ENCODE data around the gene REG4.

Gene REG4

GRCh38 chr1:119822406-119822805 lies 11.1 kb upstream of the REG4 start:
- ChIA-PET CTCF (interaction anchor here (1.3 kb wide), 1 partner anchor 13 kb away, joined by 3 read pairs; no protein-coding TSS in a partner anchor), POLR2A (no interaction called here)
- no peak for TF ChIP-seq SUZ12 (IDR thresholded peaks at IDR 0.05)
- TF ChIP-seq ARNT (IDR thresholded peaks at IDR 0.05): no peak
- TF ChIP-seq FOXM1 (IDR thresholded peaks at IDR 0.05; ENCODE audit: borderline replicate concordance): no peak
- no peak for TF ChIP-seq SP1 (IDR thresholded peaks at IDR 0.05)
- no peak for TF ChIP-seq ZNF384 (IDR thresholded peaks at IDR 0.05)
- no peak for TF ChIP-seq NFRKB (IDR thresholded peaks at IDR 0.05)
- TF ChIP-seq FOXA1 (IDR thresholded peaks at IDR 0.05): no peak
- no peak for TF ChIP-seq ELF4 (IDR thresholded peaks at IDR 0.05)
- no peak for TF ChIP-seq CTBP1 (IDR thresholded peaks at IDR 0.05; ENCODE audit: borderline replicate concordance)
- TF ChIP-seq LEF1 (IDR thresholded peaks at IDR 0.05; ENCODE audit: borderline replicate concordance): no peak
- TF ChIP-seq L3MBTL2 (conservative IDR thresholded peaks at IDR 0.05): no peak
- no peak for TF ChIP-seq BHLHE40 (IDR thresholded peaks at IDR 0.05; ENCODE audit: borderline replicate concordance)
- TF ChIP-seq, protein P1, sequence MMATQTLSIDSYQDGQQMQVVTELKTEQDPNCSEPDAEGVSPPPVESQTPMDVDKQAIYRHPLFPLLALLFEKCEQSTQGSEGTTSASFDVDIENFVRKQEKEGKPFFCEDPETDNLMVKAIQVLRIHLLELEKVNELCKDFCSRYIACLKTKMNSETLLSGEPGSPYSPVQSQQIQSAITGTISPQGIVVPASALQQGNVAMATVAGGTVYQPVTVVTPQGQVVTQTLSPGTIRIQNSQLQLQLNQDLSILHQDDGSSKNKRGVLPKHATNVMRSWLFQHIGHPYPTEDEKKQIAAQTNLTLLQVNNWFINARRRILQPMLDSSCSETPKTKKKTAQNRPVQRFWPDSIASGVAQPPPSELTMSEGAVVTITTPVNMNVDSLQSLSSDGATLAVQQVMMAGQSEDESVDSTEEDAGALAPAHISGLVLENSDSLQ (IDR thresholded peaks at IDR 0.05): no peak
- no peak for TF ChIP-seq TARDBP (IDR thresholded peaks at IDR 0.05)
- no peak for TF ChIP-seq HDGF (IDR thresholded peaks at IDR 0.05; ENCODE audit: borderline replicate concordance)
- no peak for TF ChIP-seq FOXK2 (IDR thresholded peaks at IDR 0.05)
- no peak for DNase-seq (ENCODE audit: extremely low spot score)

DNA sequence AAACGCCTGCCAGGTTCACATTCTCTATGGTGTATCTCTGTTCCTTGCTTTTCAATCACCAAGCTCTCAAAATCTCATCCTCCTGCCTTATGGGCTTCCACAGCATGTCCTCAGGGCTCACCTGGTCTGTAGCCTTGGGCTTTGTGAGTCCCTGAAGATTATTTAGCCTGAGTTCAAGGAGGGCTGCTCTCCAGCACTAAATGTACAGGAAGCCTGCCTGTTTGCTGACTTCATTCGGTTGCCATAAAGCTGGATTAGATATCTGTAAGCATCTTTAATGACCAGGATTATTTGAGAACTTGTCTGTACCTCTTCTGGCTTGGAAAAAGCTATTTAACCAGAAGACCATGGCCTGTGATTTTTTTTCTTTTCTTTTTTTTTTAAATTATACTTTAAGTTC lies 6.9 kb upstream of the REG4 start:
- ChIA-PET CTCF (interaction anchor here (1.0 to 2.2 kb wide), 2 partner anchors 9 to 10 kb away, joined by 3 to 7 read pairs; no protein-coding TSS in a partner anchor), POLR2A (no interaction called here)
- no peak for DNase-seq (ENCODE audit: extremely low spot score)
- TF ChIP-seq ARNT (IDR thresholded peaks at IDR 0.05): no peak
- no peak for TF ChIP-seq TARDBP (IDR thresholded peaks at IDR 0.05)
- TF ChIP-seq FOXM1 (IDR thresholded peaks at IDR 0.05; ENCODE audit: borderline replicate concordance): no peak
- TF ChIP-seq L3MBTL2 (conservative IDR thresholded peaks at IDR 0.05): no peak
- TF ChIP-seq SUZ12 (IDR thresholded peaks at IDR 0.05): no peak
- TF ChIP-seq SP1 (IDR thresholded peaks at IDR 0.05): no peak
- TF ChIP-seq HDGF (IDR thresholded peaks at IDR 0.05; ENCODE audit: borderline replicate concordance): no peak
- TF ChIP-seq LEF1 (IDR thresholded peaks at IDR 0.05; ENCODE audit: borderline replicate concordance): no peak
- no peak for TF ChIP-seq ZNF384 (IDR thresholded peaks at IDR 0.05)
- TF ChIP-seq NFRKB (IDR thresholded peaks at IDR 0.05): no peak
- TF ChIP-seq FOXK2 (IDR thresholded peaks at IDR 0.05): no peak
- TF ChIP-seq CTBP1 (IDR thresholded peaks at IDR 0.05; ENCODE audit: borderline replicate concordance): no peak
- no peak for TF ChIP-seq ELF4 (IDR thresholded peaks at IDR 0.05)
- TF ChIP-seq, protein P1 (IDR thresholded peaks at IDR 0.05): no peak
- no peak for TF ChIP-seq BHLHE40 (IDR thresholded peaks at IDR 0.05; ENCODE audit: borderline replicate concordance)
- TF ChIP-seq FOXA1 (IDR thresholded peaks at IDR 0.05): no peak

DNA sequence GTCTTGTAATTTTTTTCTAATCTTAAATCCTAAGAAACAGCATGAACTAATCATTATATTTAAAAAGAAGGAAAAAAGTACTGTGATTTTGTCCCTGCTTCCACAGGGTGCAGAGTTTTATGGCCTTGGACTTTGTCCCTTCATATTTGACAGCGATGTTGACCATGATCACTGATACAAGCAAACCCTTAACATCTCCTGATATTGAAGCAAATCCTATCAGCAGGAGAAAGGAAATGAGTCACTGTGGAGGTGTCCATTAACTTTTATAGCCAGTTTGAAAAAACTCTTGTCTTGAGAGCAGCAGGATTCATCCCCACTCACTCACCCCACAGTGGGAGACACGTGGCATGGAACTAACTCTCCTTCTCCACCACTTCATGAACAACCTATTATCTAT lies 5.1 kb upstream of the REG4 start:
- ChIA-PET POLR2A (no interaction called here), CTCF (interaction anchor here (0.6 to 2.2 kb wide), 3 partner anchors 8 to 72 kb away, joined by 3 to 7 read pairs (median 5); no protein-coding TSS in a partner anchor)
- TF ChIP-seq FOXM1 (IDR thresholded peaks at IDR 0.05; ENCODE audit: borderline replicate concordance): no peak
- TF ChIP-seq HDGF (IDR thresholded peaks at IDR 0.05; ENCODE audit: borderline replicate concordance): no peak
- no peak for TF ChIP-seq ARNT (IDR thresholded peaks at IDR 0.05)
- no peak for TF ChIP-seq SP1 (IDR thresholded peaks at IDR 0.05)
- no peak for TF ChIP-seq FOXK2 (IDR thresholded peaks at IDR 0.05)
- no peak for TF ChIP-seq ZNF384 (IDR thresholded peaks at IDR 0.05)
- no peak for TF ChIP-seq BHLHE40 (IDR thresholded peaks at IDR 0.05; ENCODE audit: borderline replicate concordance)
- no peak for TF ChIP-seq FOXA1 (IDR thresholded peaks at IDR 0.05)
- TF ChIP-seq ELF4 (IDR thresholded peaks at IDR 0.05): no peak
- TF ChIP-seq, protein P1 (IDR thresholded peaks at IDR 0.05): no peak
- TF ChIP-seq LEF1 (IDR thresholded peaks at IDR 0.05; ENCODE audit: borderline replicate concordance): no peak
- no peak for TF ChIP-seq SUZ12 (IDR thresholded peaks at IDR 0.05)
- TF ChIP-seq TARDBP (IDR thresholded peaks at IDR 0.05): no peak
- TF ChIP-seq CTBP1 (IDR thresholded peaks at IDR 0.05; ENCODE audit: borderline replicate concordance): no peak
- no peak for TF ChIP-seq L3MBTL2 (conservative IDR thresholded peaks at IDR 0.05)
- TF ChIP-seq NFRKB (IDR thresholded peaks at IDR 0.05): no peak
- no peak for DNase-seq (ENCODE audit: extremely low spot score)

DNA sequence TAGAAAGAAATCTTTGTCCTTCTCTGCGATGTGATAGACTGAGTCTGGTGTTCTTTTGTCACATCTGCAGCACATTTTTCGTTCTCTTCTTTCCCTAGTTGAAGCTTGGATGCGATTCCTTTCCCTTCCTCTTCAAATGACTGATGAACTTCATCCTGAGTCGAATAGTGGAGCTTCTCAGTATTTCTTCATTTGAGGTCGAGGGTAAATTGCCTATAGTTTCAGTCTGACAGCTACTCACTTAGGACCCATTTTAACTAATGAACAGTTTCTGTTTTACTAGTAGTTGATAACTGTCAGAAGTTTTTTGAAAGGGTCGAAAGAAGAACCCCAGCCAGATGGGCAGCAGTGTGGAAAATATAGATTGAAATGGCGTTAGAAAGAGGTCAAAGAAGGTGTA lies 4.7 kb upstream of the REG4 start:
- ChIA-PET CTCF (interaction anchor here (0.6 to 1.6 kb wide), 2 partner anchors 11 to 71 kb away, joined by 3 to 6 read pairs; no protein-coding TSS in a partner anchor), POLR2A (no interaction called here)
- no peak for TF ChIP-seq FOXK2 (IDR thresholded peaks at IDR 0.05)
- TF ChIP-seq ARNT (IDR thresholded peaks at IDR 0.05): no peak
- no peak for TF ChIP-seq TARDBP (IDR thresholded peaks at IDR 0.05)
- no peak for TF ChIP-seq SUZ12 (IDR thresholded peaks at IDR 0.05)
- no peak for TF ChIP-seq ELF4 (IDR thresholded peaks at IDR 0.05)
- no peak for TF ChIP-seq NFRKB (IDR thresholded peaks at IDR 0.05)
- no peak for TF ChIP-seq FOXA1 (IDR thresholded peaks at IDR 0.05)
- TF ChIP-seq BHLHE40 (IDR thresholded peaks at IDR 0.05; ENCODE audit: borderline replicate concordance): no peak
- no peak for TF ChIP-seq CTBP1 (IDR thresholded peaks at IDR 0.05; ENCODE audit: borderline replicate concordance)
- no peak for TF ChIP-seq ZNF384 (IDR thresholded peaks at IDR 0.05)
- no peak for TF ChIP-seq FOXM1 (IDR thresholded peaks at IDR 0.05; ENCODE audit: borderline replicate concordance)
- no peak for DNase-seq (ENCODE audit: extremely low spot score)

DNA sequence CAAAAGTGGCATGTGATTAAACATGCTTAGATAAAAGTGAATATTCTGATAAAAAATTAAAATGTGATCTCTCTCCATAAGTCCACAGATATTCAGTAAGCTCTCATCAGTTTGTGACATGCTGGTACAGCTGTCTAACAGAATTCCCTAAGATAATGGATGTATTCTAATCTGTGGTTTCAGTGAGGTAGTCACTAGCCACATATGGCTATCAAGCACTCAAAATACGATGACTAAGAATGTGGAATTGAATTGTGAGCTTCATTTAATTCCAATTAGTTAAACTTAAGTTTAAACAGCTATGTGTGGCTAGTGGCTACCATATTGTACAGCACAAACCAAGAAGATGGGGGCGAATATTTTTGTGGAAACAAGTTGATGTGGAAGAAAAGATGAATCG lies 4.1 kb upstream of the REG4 start:
- DNase-seq (ENCODE audit: extremely low spot score): no peak
- ChIA-PET POLR2A (no interaction called here), CTCF (interaction anchor here (1.6 kb wide), 1 partner anchor 12 kb away, joined by 6 read pairs; no protein-coding TSS in a partner anchor)
- TF ChIP-seq L3MBTL2 (conservative IDR thresholded peaks at IDR 0.05) (no peak), FOXK2 (IDR thresholded peaks at IDR 0.05) (no peak), NFRKB (IDR thresholded peaks at IDR 0.05) (no peak), ELF4 (IDR thresholded peaks at IDR 0.05) (no peak)

DNA sequence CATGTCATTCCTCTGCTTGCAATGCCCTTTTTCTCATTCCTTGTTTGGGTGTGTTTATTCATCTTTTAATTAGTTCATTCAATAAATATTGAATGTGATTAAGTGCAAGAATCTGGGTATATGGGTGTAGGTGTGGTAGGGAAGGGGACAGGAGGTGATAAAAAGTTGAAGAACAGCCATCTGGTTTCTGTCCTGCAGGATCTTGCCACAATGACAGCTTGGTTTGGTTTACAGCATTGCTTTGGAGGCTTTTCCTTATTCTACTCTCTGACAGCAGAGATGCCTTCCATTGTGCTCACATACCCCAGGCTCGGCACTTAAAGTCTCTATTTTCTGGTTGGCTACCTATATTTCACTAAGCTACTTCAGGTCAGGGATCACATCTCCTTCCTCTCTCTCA lies 3.0 kb upstream of the REG4 start:
- CTCF ChIA-PET: interaction anchor here (0.6 to 1.6 kb wide), 2 partner anchors 13 to 80 kb away, joined by 6 read pairs; no protein-coding TSS in a partner anchor
- POLR2A ChIA-PET: no interaction called here
- no peak for DNase-seq (ENCODE audit: extremely low spot score)
- TF ChIP-seq CTBP1 (IDR thresholded peaks at IDR 0.05; ENCODE audit: borderline replicate concordance) (no peak), NFRKB (IDR thresholded peaks at IDR 0.05) (no peak), FOXK2 (IDR thresholded peaks at IDR 0.05) (no peak), ELF4 (IDR thresholded peaks at IDR 0.05) (no peak), FOXM1 (IDR thresholded peaks at IDR 0.05; ENCODE audit: borderline replicate concordance) (no peak), SUZ12 (IDR thresholded peaks at IDR 0.05) (no peak), L3MBTL2 (conservative IDR thresholded peaks at IDR 0.05) (no peak), ARNT (IDR thresholded peaks at IDR 0.05) (no peak), SP1 (IDR thresholded peaks at IDR 0.05) (no peak), TARDBP (IDR thresholded peaks at IDR 0.05) (no peak)
- TF ChIP-seq, protein P1 (IDR thresholded peaks at IDR 0.05): no peak
